CD4-positive, alpha-beta T cell (primary cell): ENCODE data around the gene ERP27. TPM values are rescaled to one million over a fixed set of nuclear protein-coding genes. Genes with fewer than 3 reads are reported as not detected.

Source experiments
- ATAC-seq: fragments of 200-7000 bp; cut with Tn5 transposase; one replicate; pipeline ENCODE4 v1.10.0; 2022; ENCODE audit warnings: mild to moderate bottlenecking; ENCODE audit not compliant: poor library complexity
- CTCF ChIA-PET: fragments of 350-600 bp; sonication (Branson Sonifier 250); formaldehyde crosslinking; loops from one replicate; lab custom pipeline; 2021; ENCODE audit warnings: antibody characterized with exemption, inconsistent platforms; lab: Charles Lee
- POLR2A ChIA-PET: fragments of 350-600 bp; sonication (Branson Sonifier 250); formaldehyde crosslinking; loops from one replicate; lab custom pipeline; 2021; ENCODE audit warnings: antibody characterized with exemption, inconsistent platforms; lab: Charles Lee
- DNase-seq, 14 experiments: peaks; one replicate each; pipeline ENCODE4 v3.0.0-alpha.2; 2013 to 2020; ENCODE audit warnings: mixed read lengths in 2 of 14
- H3K27ac ChIP-seq, 2 donors: one replicate each; pipeline versions ENCODE4 v1.5.1 to v1.7.0; 2013; ENCODE audit warnings: low read length in 2 of 2, low read depth in 1 of 2, mild to moderate bottlenecking in 1 of 2
- H3K27me3 ChIP-seq, 2 experiments: 1 replicate in 1 of 2; 2 replicates in 1 of 2; pipeline versions ENCODE4 v1.6.1 to v1.7.0; 2013; ENCODE audit warnings: low read length in 2 of 2, control low read depth in 1 of 2, mild to moderate bottlenecking in 1 of 2, moderate library complexity in 1 of 2; ENCODE audit not compliant: insufficient read depth in 2 of 2, control insufficient read depth in 1 of 2
- H3K36me3 ChIP-seq: one replicate; pipeline ENCODE4 v1.6.1; 2013; ENCODE audit warnings: low read length, control low read depth; ENCODE audit not compliant: insufficient read depth
- H3K4me1 ChIP-seq: one replicate; pipeline ENCODE4 v1.6.1; 2013; ENCODE audit warnings: low read length, control low read depth; ENCODE audit not compliant: insufficient read depth
- H3K4me3 ChIP-seq: one replicate; pipeline ENCODE4 v1.5.1; 2013; ENCODE audit warnings: mild to moderate bottlenecking, low read length, moderate library complexity
- H3K9me3 ChIP-seq, 2 experiments: 1 replicate in 1 of 2; 2 replicates in 1 of 2; pipeline versions ENCODE4 v1.6.1 to v1.7.0; 2013; ENCODE audit warnings: low read length in 2 of 2, mild to moderate bottlenecking in 2 of 2, control low read depth in 1 of 2, moderate library complexity in 1 of 2; ENCODE audit not compliant: control insufficient read depth in 1 of 2, insufficient read depth in 1 of 2
- H3K27ac Mint-ChIP-seq: one replicate; pipeline ENCODE4 v1.8.0; 2020; ENCODE audit warnings: mixed read lengths
- H3K27me3 Mint-ChIP-seq: one replicate; pipeline ENCODE4 v1.8.0; 2021; ENCODE audit warnings: mixed read lengths
- H3K36me3 Mint-ChIP-seq: one replicate; pipeline ENCODE4 v1.8.0; 2021; ENCODE audit warnings: low read depth, mixed read lengths
- H3K4me1 Mint-ChIP-seq: one replicate; pipeline ENCODE4 v1.8.0; 2021; ENCODE audit warnings: low read depth, mixed read lengths
- H3K4me3 Mint-ChIP-seq: one replicate; pipeline ENCODE4 v1.8.0; 2020; ENCODE audit warnings: mild to moderate bottlenecking, mixed read lengths
- H3K9me3 Mint-ChIP-seq: one replicate; pipeline ENCODE4 v1.8.0; 2020; ENCODE audit warnings: mixed read lengths
- intact Hi-C, 2 experiments: fragments of 100-400 bp; cut with DNase I in 1 of 2; cut with micrococcal nuclease in 1 of 2; formaldehyde crosslinking; loops; one replicate each; pipeline versions ENCODE4 v1.15.1 to v1.9.0; 2023 to 2025; cut with DNase I, micrococcal nuclease
- total RNA-seq, 174 experiments: library from RNA in 2 of 174; stranded (reverse) in 2 of 174; gene quantifications; one replicate each; pipeline ENCODE4 v1.2.3 and lab custom pipeline; 2021 to 2026
- TF ChIP-seq, protein P1 (sequence below): fragments of 200-600 bp; IDR thresholded peaks from one replicate; pipeline ENCODE4 v1.8.0; 2022; ENCODE audit warnings: antibody characterized with exemption, mild to moderate bottlenecking

ERP27 gene
- total RNA-seq, 2 experiments from 2014 or later: 16.2 to 17.1 TPM

DNA sequence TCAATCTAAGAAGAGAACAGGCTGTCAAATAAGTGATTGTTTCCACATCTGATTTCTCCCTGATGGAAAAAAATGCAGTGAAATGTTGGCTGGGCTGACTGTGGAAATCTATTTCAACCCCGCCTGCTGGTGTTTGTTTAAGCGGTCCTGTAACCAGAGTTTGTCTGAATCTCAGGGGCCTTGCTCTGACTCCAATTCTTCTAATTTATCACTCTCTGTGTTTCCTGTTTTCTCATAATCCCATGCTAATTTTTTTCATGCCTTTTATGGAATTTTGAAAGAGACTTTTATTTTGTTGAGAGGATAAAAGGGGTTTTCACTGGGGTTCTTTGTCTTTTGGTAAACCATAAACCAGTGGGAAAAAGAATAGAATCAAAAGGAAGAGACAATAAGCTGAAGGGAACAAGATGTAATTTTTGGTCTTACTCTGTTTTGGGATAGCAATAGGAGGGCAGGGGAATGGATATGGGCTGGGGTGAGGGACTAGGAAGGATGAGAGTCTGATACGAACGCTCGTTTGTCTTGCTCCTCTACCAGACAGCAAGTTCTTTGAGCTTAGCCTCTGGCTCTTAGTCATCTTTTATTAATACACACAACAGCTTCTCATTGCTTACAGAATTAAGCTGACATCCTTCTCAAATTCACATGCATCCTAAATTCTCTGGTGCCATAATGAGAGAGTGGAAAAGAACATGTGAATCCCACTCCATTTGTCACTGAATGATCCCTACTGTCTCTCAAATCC lies 44.7 kb downstream of the ERP27 start:
- H3K27me3 ChIP-seq: no peaks in the 10 kb centered on the region
- ATAC-seq (no peak), DNase-seq (no peak)
- H3K9me3 ChIP-seq: no peaks in the 10 kb centered on the region
- no peak overlapping the region for H3K27ac ChIP-seq
- no peaks in the 10 kb centered on the region for H3K4me1 ChIP-seq
- H3K9me3 Mint-ChIP-seq: no peaks in the 10 kb centered on the region
- no peaks in the 10 kb centered on the region for H3K36me3 ChIP-seq
- H3K36me3 Mint-ChIP-seq: no peaks in the 10 kb centered on the region
- intact Hi-C loops: no loop called here
- TF ChIP-seq, protein P1, sequence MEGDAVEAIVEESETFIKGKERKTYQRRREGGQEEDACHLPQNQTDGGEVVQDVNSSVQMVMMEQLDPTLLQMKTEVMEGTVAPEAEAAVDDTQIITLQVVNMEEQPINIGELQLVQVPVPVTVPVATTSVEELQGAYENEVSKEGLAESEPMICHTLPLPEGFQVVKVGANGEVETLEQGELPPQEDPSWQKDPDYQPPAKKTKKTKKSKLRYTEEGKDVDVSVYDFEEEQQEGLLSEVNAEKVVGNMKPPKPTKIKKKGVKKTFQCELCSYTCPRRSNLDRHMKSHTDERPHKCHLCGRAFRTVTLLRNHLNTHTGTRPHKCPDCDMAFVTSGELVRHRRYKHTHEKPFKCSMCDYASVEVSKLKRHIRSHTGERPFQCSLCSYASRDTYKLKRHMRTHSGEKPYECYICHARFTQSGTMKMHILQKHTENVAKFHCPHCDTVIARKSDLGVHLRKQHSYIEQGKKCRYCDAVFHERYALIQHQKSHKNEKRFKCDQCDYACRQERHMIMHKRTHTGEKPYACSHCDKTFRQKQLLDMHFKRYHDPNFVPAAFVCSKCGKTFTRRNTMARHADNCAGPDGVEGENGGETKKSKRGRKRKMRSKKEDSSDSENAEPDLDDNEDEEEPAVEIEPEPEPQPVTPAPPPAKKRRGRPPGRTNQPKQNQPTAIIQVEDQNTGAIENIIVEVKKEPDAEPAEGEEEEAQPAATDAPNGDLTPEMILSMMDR: no peak
- no peaks in the 10 kb centered on the region for H3K27me3 Mint-ChIP-seq
- H3K4me3 ChIP-seq: no peak overlapping the region
- H3K4me1 Mint-ChIP-seq: no peaks in the 10 kb centered on the region
- POLR2A ChIA-PET: no interaction called here
- H3K4me3 Mint-ChIP-seq: no peak overlapping the region
- H3K27ac Mint-ChIP-seq: no peak overlapping the region
- CTCF ChIA-PET: interaction anchor here (1.1 kb wide), 1 partner anchor 9 kb away, joined by 3 read pairs; no protein-coding TSS in a partner anchor

DNA sequence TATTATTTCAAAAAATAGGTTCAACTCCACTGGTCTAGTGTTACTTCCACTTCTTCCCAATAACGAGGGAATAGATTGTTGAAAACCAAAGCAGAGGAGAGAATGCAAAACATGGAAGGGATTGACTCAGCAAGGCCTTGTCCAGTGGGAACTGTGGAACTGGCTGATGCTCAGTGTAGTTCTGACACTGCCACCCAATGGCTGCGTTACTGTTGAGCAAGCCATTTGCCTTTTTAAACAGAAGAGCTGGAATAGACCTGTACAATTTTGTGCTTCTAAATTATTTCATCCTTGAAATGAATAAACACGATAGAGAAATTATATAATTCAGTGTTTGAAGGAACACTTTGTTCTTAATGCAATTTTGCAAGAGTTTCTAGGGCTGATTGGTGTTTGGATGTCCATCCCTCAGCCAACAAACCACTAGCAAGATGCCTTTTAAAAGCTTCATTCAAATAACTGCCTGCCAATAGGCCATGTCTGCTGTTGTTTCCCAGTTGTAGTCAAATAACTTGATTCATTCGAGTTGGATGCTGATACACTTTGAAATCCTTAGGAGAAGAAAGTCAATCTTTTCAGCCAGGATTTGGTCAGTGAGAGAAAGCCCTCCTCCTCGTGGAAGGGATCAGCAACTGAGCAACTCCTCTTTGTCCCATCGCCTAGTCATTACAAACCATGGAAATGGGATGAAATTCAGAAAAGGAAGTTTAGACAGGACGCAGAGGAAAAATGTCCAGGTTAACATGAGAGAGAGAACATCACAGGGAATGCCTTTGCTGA lies 45.4 kb downstream of the ERP27 start:
- H3K27me3 ChIP-seq: no peaks in the 10 kb centered on the region
- no peak overlapping the region for H3K27ac ChIP-seq
- H3K4me3 ChIP-seq: no peak overlapping the region
- H3K27me3 Mint-ChIP-seq: no peaks in the 10 kb centered on the region
- DNase-seq (no peak), ATAC-seq (no peak)
- no peaks in the 10 kb centered on the region for H3K9me3 ChIP-seq
- no peak overlapping the region for H3K27ac Mint-ChIP-seq
- no peaks in the 10 kb centered on the region for H3K36me3 ChIP-seq
- ChIA-PET CTCF (no interaction called here), POLR2A (no interaction called here)
- no peaks in the 10 kb centered on the region for H3K4me1 Mint-ChIP-seq
- intact Hi-C loops: no loop called here
- H3K9me3 Mint-ChIP-seq: no peaks in the 10 kb centered on the region
- H3K36me3 Mint-ChIP-seq: no peaks in the 10 kb centered on the region
- TF ChIP-seq, protein P1: no peak
- no peaks in the 10 kb centered on the region for H3K4me1 ChIP-seq
- H3K4me3 Mint-ChIP-seq: no peak overlapping the region

DNA sequence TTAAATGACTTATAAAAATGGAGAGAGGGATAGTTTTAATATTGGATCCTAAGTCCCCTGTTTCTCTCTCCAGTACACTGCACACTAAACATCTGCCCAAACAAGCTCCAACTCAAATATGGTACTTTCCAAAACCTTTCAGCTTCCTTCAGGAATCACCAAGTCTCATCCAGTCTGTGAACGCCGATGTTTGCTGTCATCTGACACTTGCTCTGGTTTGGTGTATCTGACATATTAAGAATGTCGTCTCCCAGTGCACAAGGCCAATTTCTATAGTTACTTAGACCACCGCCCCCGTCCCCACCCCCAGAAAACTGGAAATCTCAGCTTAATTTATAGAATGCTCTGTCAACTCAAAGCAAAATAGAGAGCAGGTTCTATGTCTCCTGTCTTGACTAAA lies 47.6 kb downstream of the ERP27 start:
- Mint-ChIP-seq H3K9me3 (no peaks in the 10 kb centered on the region), H3K4me3 (no peak overlapping the region), H3K36me3 (no peaks in the 10 kb centered on the region), H3K27me3 (no peaks in the 10 kb centered on the region), H3K27ac (no peak overlapping the region), H3K4me1 (peaks cover 11% of the 10 kb centered on the region)
- H3K4me1 ChIP-seq: peaks cover 4% of the 10 kb centered on the region
- DNase-seq (no peak), ATAC-seq (no peak)
- H3K9me3 ChIP-seq: no peaks in the 10 kb centered on the region
- CTCF ChIA-PET: interaction anchor here (1.7 to 3.3 kb wide), 2 partner anchors 35 to 105 kb away, joined by 3 to 9 read pairs; no protein-coding TSS in a partner anchor
- no peaks in the 10 kb centered on the region for H3K36me3 ChIP-seq
- no peaks in the 10 kb centered on the region for H3K27me3 ChIP-seq
- TF ChIP-seq, protein P1: no peak
- no peak overlapping the region for H3K4me3 ChIP-seq
- POLR2A ChIA-PET: no interaction called here
- intact Hi-C loops: no loop called here
- no peak overlapping the region for H3K27ac ChIP-seq
